Activated naive CD4-positive, alpha-beta T cell treated with anti-CD3 and anti-CD28 coated beads, Interleukin-2, amount 50 U/mL, for 16 hours (primary cell): ENCODE results near the gene PRPS2.

Experiments
- DNase-seq: peaks from one replicate; pipeline ENCODE4 v3.0.0-alpha.2; 2020

PRPS2 gene

GRCh38 chrX:12791257-12792228 is at the start of gene PRPS2:
PRPS2 (plus strand) TSS chrX:12791412; CDS start chrX:12791498, 86 bp downstream.
- DNase-seq: peak; percentile 79

- no peak for DNase-seq
These were observed 49.8 kb upstream of the PRPS2 start for GRCh38 chrX:12741416-12741815.

- no peak for DNase-seq
These were observed 43.8 kb upstream of the PRPS2 start for GRCh38 chrX:12747433-12747832.

- DNase-seq: no peak
These were observed 39.3 kb upstream of the PRPS2 start for GRCh38 chrX:12751887-12752286.

GRCh38 chrX:12753366-12753765 is 37.8 kb upstream of the PRPS2 start:
- no peak for DNase-seq

GRCh38 chrX:12758291-12758690 is 32.9 kb upstream of the PRPS2 start:
- no peak for DNase-seq

- DNase-seq: no peak
These were observed 23.4 kb upstream of the PRPS2 start for GRCh38 chrX:12767856-12768255.

GRCh38 chrX:12768491-12768890 is 22.7 kb upstream of the PRPS2 start:
- DNase-seq: no peak

- no peak for DNase-seq
These were observed 20.8 kb upstream of the PRPS2 start for GRCh38 chrX:12770440-12770839.

- DNase-seq: peak; percentile 76
These were observed 19.7 kb upstream of the PRPS2 start for GRCh38 chrX:12771445-12772069.

GRCh38 chrX:12777670-12778069 is 13.5 kb upstream of the PRPS2 start:
- DNase-seq: no peak

- DNase-seq: no peak
These were observed 11.7 kb upstream of the PRPS2 start for GRCh38 chrX:12779534-12779933.

- no peak for DNase-seq
These were observed 2.6 kb upstream of the PRPS2 start for GRCh38 chrX:12788645-12789044.

GRCh38 chrX:12789976-12790375 is 1.2 kb upstream of the PRPS2 start:
- DNase-seq: no peak

GRCh38 chrX:12790885-12791256 is 341 bp upstream of the PRPS2 start:
- DNase-seq: no peak

GRCh38 chrX:12792711-12793110 is 1.5 kb downstream of the PRPS2 start:
- DNase-seq: no peak

GRCh38 chrX:12794654-12795053 is 3.4 kb downstream of the PRPS2 start:
- DNase-seq: no peak

- no peak for DNase-seq
These were observed 7.4 kb downstream of the PRPS2 start for GRCh38 chrX:12798601-12799000.

GRCh38 chrX:12799118-12799517 is 7.9 kb downstream of the PRPS2 start:
- no peak for DNase-seq

- DNase-seq: no peak
These were observed 11.5 kb downstream of the PRPS2 start for GRCh38 chrX:12802741-12803140.

- DNase-seq: no peak
These were observed 13.4 kb downstream of the PRPS2 start for GRCh38 chrX:12804655-12805054.

- no peak for DNase-seq
These were observed 14.1 kb downstream of the PRPS2 start for GRCh38 chrX:12805333-12805732.

- no peak for DNase-seq
These were observed 20.4 kb downstream of the PRPS2 start for GRCh38 chrX:12811658-12812057.

GRCh38 chrX:12814420-12814819 is 23.2 kb downstream of the PRPS2 start:
- DNase-seq: peak; percentile 27
